IPS-20b (cell line): ENCODE data around the gene LRCH4.

Experiments used
- H3K27ac ChIP-seq: one replicate; pipeline ENCODE4 v1.5.1; 2013; ENCODE audit warnings: low read length
- H3K27me3 ChIP-seq: 2 replicates; pipeline ENCODE4 v1.6.1; 2013; ENCODE audit warnings: mild to moderate bottlenecking, low read length, inconsistent platforms; ENCODE audit not compliant: insufficient read depth
- H3K36me3 ChIP-seq: 2 replicates; pipeline ENCODE4 v1.6.1; 2013; ENCODE audit warnings: low read depth, mild to moderate bottlenecking, inconsistent platforms, low read length, moderate library complexity; ENCODE audit not compliant: insufficient read depth
- H3K4me1 ChIP-seq: 2 replicates; pipeline ENCODE4 v1.6.1; 2013; ENCODE audit warnings: mild to moderate bottlenecking, control low read depth, inconsistent platforms, low read length, moderate library complexity; ENCODE audit not compliant: insufficient read depth
- H3K4me3 ChIP-seq: 2 replicates; pipeline ENCODE4 v1.5.1; 2013; ENCODE audit warnings: mild to moderate bottlenecking, low read length, inconsistent platforms
- H3K9ac ChIP-seq: 2 replicates; pipeline ENCODE4 v1.6.1; 2013; ENCODE audit warnings: low read depth, mild to moderate bottlenecking, inconsistent platforms, low read length, moderate library complexity
- H3K9me3 ChIP-seq: 2 replicates; pipeline ENCODE4 v1.6.1; 2013; ENCODE audit warnings: mild to moderate bottlenecking, low read depth, low read length, inconsistent platforms; ENCODE audit not compliant: insufficient read depth

LRCH4 gene

DNA sequence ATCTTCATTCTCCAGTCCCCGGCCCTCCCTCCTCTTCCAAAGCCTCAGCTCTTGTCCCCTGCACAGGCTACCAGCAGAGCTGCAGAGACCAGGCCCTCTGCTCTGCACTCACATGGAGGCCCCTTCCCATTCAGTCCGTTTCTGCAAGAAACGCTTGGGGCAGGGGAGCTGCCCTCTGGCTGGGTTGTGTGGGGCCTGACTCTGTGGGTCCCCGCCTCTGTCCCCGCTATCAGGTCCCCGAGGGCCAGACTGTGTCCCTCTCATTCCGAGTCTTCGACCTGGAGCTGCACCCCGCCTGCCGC, 17.7 kb upstream of the LRCH4 start:
- Histone ChIP-seq H3K9me3 (no peaks in the 10 kb centered on the region), H3K27ac (no peak overlapping the region), H3K4me1 (peaks cover 21% of the 10 kb centered on the region; the same call in 1 of the 2 replicates), H3K36me3 (no peaks in the 10 kb centered on the region), H3K4me3 (peak overlapping the region; percentile 74), H3K9ac (peak overlapping the region; percentile 83; the same call in 1 of the 2 replicates), H3K27me3 (peaks cover 19% of the 10 kb centered on the region)

DNA sequence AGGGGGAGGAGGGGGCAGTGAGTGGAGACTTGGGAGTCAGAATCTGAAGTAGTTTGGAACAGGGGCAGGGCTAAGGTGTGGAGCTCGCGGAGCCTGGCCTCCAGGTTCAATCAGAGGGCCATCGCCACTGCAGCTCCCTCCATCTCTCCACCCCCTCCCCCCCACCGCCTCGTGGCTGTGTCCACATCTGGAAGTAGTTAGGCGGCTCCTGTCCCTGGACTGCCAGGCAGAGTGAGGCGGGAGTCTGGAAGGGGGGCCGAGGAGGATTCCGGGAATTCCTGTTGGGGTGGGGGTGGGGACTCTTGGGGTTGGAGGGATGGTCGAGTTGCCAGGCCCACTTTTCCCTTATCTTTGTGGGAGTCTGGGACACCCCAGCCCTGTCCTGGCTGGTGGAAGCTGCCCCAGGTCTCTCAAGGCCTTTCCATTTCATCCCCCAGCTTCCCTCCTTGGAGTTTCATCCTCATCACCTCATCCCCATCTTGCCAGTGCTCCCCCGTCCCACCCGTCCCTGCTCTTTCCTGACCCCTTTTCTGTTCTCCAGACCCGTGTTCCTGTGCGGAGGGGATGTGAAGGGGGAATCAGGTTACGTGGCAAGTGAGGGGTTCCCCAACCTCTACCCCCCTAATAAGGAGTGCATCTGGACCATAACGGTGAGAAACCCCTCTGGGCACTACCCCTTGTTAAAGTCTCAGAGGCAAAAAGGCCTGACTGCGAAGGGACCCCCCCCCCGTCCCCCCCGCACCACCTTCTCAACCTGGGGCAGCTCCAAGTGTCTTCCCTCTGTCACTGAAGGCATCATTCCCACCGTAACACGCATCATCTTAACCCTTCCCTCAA, 17.2 kb upstream of the LRCH4 start:
- peaks cover 19% of the 10 kb centered on the region for H3K27me3 ChIP-seq
- peak overlapping the region; percentile 83 for H3K9ac ChIP-seq

DNA sequence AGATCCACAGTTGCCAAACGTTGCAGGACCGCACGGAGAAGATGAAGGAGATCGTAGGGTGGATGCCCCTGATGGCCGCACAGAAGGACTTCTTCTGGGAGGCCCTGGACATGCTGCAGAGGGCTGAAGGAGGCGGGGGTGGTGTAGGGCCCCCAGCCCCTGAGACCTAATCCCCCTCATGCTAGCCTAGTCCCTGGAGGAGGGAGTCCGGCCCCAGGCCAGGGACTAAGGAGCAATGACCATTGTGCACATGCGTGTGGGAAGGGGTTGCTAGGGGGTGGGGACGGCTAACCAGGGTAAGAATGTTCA, 14.8 kb upstream of the LRCH4 start:
- Histone ChIP-seq H3K9ac (no peak overlapping the region), H3K27me3 (peaks cover 10% of the 10 kb centered on the region), H3K4me3 (no peak overlapping the region), H3K27ac (no peak overlapping the region), H3K9me3 (no peaks in the 10 kb centered on the region), H3K4me1 (peaks cover 17% of the 10 kb centered on the region; the same call in 1 of the 2 replicates), H3K36me3 (no peaks in the 10 kb centered on the region)

More for the DNA sequence above, 17.2 kb upstream of the LRCH4 start:
- no peaks in the 10 kb centered on the region for H3K9me3 ChIP-seq
- peaks cover 21% of the 10 kb centered on the region; the same call in 1 of the 2 replicates for H3K4me1 ChIP-seq
- H3K4me3 ChIP-seq = peak overlapping the region; percentile 74
- H3K27ac ChIP-seq = peak overlapping the region; percentile 56
- no peaks in the 10 kb centered on the region for H3K36me3 ChIP-seq

DNA sequence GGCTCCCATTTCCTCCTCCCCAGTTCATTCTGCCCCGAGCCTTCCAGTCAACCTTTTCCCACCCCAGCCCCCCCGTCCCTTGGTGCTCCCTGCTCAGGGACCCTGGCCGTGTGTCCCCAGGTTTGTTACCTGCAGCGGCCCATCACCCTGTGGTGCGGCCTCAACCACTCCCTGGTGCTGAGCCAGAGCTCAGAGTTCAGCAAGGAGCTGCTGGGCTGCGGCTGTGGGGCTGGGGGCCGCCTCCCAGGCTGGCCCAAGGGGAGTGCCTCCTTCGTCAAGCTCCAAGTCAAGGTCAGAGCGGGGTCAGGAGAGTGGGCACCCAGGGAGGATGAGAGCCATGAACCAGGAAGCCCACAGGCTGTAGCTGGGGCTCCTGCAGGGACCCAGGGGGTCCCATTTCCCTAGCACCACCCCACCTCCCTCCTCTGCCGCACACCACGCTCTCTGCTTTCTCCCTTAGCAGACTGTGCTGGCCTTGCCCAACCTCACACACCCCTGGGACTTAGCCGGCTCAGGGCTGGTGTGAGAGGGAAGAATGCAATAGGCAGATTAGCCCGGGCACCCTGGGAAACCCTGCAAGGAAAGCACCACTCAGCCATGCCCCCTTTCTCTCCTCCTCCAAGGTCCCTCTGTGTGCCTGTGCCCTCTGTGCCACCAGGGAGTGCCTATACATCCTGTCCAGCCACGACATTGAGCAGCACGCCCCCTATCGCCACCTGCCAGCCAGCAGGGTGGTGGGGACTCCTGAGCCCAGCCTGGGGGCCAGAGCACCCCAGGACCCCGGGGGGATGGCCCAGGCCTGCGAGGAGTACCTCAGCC, 14.2 kb upstream of the LRCH4 start:
- H3K4me1 ChIP-seq = peaks cover 17% of the 10 kb centered on the region; the same call in 1 of the 2 replicates
- H3K9ac ChIP-seq = no peak overlapping the region
- H3K9me3 ChIP-seq = no peaks in the 10 kb centered on the region
- H3K4me3 ChIP-seq = no peak overlapping the region
- H3K27me3 ChIP-seq = peaks cover 4% of the 10 kb centered on the region
- H3K36me3 ChIP-seq = no peaks in the 10 kb centered on the region
- no peak overlapping the region for H3K27ac ChIP-seq

DNA sequence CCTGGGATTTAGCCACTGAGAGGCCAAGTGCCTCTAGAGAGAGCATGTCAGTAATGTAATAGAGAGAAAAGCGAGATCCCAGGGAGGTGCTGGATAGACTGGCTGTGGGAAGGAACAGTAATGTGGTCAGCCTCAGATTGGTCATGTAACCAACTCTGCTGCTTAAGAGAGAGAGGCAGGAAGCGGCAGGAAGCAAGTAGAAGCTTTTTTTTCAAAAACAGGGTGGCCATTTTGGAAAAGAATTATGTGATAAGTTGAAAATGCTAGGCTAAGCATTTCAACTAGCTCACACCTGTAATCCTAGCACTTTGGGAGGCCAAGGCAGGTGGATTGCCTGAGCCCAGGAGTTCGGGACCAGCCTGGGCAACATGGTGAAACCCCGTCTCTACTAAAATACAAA, 12.5 kb upstream of the LRCH4 start:
- H3K36me3 ChIP-seq = no peaks in the 10 kb centered on the region
- no peaks in the 10 kb centered on the region for H3K27me3 ChIP-seq
- H3K9me3 ChIP-seq = no peaks in the 10 kb centered on the region
- no peak overlapping the region for H3K4me3 ChIP-seq
- H3K27ac ChIP-seq = no peak overlapping the region
- H3K4me1 ChIP-seq = peaks cover 17% of the 10 kb centered on the region; the same call in 1 of the 2 replicates
- H3K9ac ChIP-seq = no peak overlapping the region

DNA sequence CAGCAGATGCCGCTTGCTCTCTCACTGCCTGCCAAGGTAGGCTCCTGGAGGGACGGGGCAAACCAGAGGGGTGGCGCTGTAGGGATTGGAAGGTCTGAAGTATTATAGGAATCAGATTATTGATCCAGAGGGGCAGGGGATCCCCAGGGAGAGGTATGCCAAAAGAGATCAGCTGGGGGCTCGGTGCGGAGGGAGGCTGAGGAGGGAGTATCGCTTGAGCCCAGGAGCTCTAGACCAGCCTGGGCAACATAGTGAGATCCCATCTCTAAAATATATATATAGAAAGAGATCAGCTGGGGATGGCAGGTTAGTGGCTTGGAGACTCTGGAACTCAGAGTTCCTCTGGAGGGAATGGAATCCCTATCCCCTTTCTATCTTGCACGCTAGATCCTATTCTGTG, 9.3 kb upstream of the LRCH4 start:
- Histone ChIP-seq H3K27ac (no peak overlapping the region), H3K9ac (no peak overlapping the region), H3K9me3 (no peaks in the 10 kb centered on the region), H3K27me3 (peaks cover 13% of the 10 kb centered on the region; the same call in 1 of the 2 replicates), H3K4me1 (no peaks in the 10 kb centered on the region), H3K36me3 (no peaks in the 10 kb centered on the region), H3K4me3 (no peak overlapping the region)

DNA sequence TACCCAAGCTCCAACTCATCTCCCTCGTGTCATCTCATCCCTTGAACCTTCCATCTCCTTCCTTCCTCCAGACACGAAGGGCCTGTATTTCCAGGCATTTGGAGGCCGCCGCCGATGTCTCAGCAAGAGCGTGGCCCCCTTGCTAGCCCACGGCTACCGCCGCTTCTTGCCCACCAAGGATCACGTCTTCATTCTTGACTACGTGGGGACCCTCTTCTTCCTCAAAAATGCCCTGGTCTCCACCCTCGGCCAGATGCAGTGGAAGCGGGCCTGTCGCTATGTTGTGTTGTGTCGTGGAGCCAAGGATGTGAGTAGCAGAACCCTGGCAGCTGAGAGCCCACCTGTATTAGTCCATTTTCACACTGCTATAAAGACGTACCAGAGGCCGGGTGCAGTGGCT, 5.7 kb upstream of the LRCH4 start:
- H3K9me3 ChIP-seq = no peaks in the 10 kb centered on the region

DNA sequence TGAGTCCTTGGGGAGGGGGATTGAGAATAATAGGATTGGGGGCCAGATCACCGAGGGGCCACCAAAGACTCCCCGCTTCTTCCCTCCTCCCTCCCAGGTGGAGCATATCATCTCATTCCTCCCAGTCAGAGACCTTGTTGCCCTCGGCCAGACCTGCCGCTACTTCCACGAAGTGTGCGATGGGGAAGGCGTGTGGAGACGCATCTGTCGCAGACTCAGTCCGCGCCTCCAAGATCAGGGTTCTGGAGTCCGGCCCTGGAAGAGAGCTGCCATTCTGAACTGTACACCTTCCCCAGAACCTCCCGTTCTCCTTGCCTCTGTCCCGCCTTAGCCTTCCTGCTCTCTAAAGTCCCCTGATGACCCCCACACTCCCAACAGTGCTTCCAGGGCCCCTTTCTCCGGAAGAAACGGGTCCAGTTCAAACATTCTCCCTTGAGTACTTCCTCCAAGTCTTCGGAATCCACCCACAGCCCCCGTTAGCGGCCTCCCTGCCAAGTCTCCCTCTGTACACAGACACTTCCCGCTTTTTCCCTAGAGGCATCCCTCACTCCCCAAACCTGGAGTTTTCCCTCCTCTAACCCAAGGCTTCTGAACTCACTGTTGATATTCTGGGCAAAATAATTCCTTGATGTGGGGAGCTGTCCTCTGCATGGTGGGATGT, 4.3 kb upstream of the LRCH4 start:
- Histone ChIP-seq H3K36me3 (no peaks in the 10 kb centered on the region), H3K27me3 (peaks cover 17% of the 10 kb centered on the region; the same call in 1 of the 2 replicates), H3K9ac (no peak overlapping the region), H3K9me3 (no peaks in the 10 kb centered on the region), H3K4me3 (peak overlapping the region; percentile 53; the same call in 1 of the 2 replicates), H3K27ac (no peak overlapping the region), H3K4me1 (no peaks in the 10 kb centered on the region)

More for the DNA sequence above, 5.7 kb upstream of the LRCH4 start:
- no peak overlapping the region for H3K27ac ChIP-seq
- no peak overlapping the region for H3K9ac ChIP-seq
- peaks cover 17% of the 10 kb centered on the region; the same call in 1 of the 2 replicates for H3K27me3 ChIP-seq
- no peaks in the 10 kb centered on the region for H3K4me1 ChIP-seq
- H3K4me3 ChIP-seq = no peak overlapping the region
- no peaks in the 10 kb centered on the region for H3K36me3 ChIP-seq

DNA sequence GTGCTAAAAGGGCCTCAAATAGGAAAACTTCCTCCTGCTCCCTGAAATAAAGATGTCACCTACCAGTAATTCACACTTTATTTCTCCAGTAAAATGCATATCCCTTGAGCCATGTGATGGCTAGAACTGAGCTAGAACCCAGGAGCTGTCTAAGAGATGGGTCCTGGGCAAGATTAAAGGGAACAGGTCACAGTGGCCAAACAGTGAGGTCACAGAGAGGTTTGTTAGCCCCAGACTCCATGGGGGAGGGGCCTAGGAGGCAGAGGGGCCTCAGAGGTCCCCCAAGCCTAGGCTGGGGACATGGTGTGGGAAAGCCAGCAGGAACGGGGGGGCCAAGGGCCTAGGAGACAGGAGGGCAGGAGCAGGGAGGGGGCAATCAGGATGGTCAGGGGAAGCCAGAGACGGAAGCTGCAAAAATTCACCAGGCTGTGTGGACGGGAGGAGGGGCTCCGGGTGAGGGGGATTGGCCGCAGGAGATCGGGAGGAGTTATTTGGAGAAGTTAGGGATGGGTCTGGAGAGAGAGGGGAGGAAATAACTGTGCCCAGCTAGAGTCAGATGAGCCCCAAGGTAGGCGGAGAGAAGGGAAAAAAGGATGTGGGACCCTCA, 3.5 kb upstream of the LRCH4 start:
- H3K27ac ChIP-seq = no peak overlapping the region
- H3K9me3 ChIP-seq = no peaks in the 10 kb centered on the region
- peak overlapping the region; percentile 53; the same call in 1 of the 2 replicates for H3K4me3 ChIP-seq
- H3K4me1 ChIP-seq = peaks cover 2% of the 10 kb centered on the region; the same call in 1 of the 2 replicates
- no peaks in the 10 kb centered on the region for H3K36me3 ChIP-seq
- H3K27me3 ChIP-seq = peaks cover 17% of the 10 kb centered on the region; the same call in 1 of the 2 replicates
- H3K9ac ChIP-seq = no peak overlapping the region

DNA sequence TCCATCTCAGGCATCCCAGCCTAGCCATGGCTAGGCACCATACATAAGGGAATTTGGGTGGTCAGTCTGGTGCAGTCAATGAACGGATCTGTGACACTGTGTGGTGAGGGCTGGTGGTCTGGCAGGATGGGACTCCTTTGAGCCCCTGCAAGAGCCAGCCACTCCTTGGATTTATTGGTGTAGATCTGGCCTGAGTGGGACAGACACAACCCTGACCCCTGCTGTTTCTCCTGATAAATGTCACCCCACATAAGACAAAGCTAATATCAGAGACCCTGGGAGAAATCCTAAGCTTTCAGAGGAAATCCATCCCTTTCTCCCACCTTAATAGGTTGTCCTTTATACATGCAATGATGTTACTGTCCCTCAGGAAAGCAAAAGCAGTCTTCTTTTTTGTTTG, 2.5 kb upstream of the LRCH4 start:
- Histone ChIP-seq H3K9me3 (no peaks in the 10 kb centered on the region), H3K36me3 (no peaks in the 10 kb centered on the region), H3K4me3 (no peak overlapping the region), H3K4me1 (peaks cover 10% of the 10 kb centered on the region; the same call in 1 of the 2 replicates), H3K27ac (no peak overlapping the region), H3K9ac (no peak overlapping the region), H3K27me3 (peaks cover 17% of the 10 kb centered on the region; the same call in 1 of the 2 replicates)
